Stimulated activated CD8-positive, alpha-beta memory T cell treated with anti-CD3 and anti-CD28 coated beads, Interleukin-4, amount 100 ng/mL, for 1 hour (primary cell): ENCODE data around the gene PEPD.

ENCODE experiments used
- DNase-seq, 2 donors: peaks; one replicate each; pipeline ENCODE4 v3.0.0-alpha.2; 2020; ENCODE audit warnings: low read depth in 2 of 2, low spot score in 1 of 2

PEPD gene

DNA sequence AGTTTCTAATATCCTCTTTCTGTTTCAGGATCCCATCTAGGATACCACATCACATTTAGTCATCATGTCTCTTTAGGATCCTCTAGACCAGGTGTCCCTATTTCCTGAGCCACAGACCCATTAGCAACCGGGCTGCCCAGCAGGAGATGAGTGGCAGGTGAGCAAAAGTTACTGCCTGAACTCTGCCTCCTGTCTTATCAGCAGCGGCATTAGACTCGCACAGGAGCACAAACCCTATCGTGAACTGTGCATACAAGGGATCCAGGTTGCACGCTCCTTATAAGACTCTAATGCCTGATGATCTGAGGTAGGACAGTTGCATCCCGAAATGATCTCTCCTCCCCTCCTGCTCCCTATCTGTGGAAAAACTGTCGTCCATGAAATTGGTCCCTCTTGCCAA is 155.9 kb downstream of the PEPD start:
- no peak for DNase-seq

DNA sequence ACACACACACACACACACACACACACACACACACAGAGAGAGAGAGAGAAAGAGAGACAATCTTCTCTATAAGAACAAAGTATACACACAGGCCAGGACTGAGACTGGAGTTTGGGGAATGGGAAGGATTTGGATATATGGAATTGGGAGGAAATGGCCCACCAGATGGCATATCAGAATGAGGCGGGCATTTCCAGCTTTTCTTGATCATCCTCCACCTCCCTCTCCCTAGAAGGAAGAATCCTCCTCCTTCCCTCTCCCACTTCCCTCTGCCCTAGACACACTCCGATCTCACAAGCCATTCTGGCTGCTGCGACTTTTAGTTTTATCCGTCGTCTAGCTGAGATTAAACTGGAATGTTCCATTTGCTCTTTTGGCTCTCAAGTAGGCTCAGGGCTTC is 158.1 kb downstream of the PEPD start:
- no peak for DNase-seq

DNA sequence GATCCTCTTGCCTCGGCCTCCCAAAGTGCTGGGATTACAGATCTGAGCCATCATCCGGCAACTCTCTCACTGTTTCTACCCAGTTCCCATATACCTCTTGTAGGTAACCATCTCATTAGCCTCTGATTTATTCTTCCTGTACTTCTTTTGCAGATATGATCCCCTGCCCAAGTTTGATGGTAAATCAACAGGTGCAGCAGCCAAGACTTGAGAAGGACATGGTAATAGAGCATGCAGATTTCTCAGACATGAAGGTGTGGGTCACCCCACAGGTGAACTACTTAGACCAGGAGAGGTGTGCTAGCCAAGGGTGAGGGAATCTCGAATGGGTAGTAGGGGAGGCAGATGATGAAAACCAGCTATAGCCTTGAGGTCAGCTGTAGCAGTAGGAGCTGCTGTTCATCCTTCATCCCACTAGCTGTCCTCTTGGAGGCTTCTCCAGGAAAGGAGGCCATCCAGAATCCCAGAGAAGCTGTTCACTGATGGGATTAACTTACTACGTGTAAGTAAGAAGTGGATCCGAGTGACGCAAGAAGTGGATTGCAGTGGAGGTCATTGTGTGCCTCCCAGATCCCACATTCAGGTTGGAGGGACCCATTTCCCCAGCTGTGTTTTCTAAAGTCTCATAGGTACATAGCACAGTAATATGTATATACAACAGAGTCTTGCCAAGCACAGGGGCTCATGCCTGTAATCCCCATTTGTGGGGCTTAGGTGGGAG is 158.9 kb downstream of the PEPD start:
- DNase-seq, result no peak

DNA sequence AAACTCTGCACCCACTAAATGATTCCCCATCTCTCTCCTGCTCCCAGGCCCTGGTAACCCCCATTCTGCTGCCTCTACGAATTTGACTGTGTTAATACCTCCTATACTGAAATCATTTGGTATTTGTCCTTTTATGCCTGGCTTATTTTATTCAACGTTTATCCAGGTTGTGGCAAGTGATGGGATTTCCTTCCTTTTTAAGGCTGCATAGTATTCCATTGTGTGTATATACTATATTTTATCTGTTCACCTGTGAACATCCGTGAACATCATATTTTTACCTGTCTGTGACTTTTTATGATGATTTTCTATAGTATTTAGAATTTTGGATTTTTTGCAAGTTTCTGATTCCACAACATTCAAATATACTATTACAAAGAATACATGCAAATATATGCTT is 162.0 kb downstream of the PEPD start:
- no peak for DNase-seq

DNA sequence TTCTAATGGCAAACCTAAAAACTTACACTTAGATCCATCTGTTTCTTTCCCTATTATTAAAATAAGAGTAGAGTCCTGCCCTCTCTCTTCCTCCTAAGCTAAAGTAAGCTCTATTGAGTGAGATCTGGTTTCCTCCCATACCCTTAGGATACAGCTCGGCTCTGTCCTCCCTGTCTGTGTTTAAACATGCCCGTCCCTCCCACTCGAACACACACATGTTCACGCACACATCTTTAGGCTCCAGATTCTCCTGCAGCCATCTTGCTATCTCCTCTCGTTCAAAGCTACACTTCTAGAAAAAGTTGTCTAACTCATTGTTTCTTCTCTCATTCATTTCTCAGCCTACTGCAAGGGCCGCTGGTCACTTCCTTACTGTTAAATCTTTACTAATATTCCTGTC is 163.2 kb downstream of the PEPD start:
- no peak for DNase-seq

DNA sequence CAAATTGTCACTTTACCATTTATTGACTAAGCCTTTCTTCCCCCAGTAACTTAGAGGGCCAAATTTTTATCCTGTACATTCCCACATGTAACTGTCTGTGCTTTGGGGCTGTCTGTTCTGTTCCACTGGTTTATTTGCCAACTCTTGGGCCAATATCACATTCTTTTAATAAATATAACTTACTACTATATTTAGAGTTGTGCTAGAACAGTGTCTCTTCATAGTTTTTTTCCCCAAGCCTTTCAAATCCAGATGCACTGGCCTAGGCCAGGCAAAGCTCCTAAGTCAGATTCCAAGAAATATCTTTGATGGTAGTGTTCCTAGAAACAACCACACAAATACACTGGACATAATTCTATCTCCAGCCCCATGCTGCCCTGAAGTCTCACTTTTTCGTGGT is 164.0 kb downstream of the PEPD start:
- DNase-seq, result no peak

DNA sequence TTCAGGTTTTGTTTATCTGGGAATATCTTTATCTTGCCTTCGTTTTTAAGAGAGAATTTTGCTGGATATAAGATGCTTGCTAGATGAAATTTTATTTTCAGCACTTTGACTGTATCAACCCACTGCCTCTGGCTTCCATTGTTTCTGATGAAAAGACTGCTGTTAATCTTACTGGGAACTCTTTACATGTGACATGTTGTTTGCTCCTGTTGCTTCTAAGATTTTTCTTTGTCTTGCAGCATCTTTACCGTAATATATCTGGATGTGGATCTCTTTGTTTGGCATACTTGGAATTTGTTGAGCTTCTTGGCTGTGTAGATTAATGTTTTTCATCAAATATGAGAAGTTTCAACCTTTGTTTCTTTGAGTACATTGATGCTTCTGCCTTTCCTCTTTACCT is 166.1 kb downstream of the PEPD start:
- DNase-seq, result no peak

DNA sequence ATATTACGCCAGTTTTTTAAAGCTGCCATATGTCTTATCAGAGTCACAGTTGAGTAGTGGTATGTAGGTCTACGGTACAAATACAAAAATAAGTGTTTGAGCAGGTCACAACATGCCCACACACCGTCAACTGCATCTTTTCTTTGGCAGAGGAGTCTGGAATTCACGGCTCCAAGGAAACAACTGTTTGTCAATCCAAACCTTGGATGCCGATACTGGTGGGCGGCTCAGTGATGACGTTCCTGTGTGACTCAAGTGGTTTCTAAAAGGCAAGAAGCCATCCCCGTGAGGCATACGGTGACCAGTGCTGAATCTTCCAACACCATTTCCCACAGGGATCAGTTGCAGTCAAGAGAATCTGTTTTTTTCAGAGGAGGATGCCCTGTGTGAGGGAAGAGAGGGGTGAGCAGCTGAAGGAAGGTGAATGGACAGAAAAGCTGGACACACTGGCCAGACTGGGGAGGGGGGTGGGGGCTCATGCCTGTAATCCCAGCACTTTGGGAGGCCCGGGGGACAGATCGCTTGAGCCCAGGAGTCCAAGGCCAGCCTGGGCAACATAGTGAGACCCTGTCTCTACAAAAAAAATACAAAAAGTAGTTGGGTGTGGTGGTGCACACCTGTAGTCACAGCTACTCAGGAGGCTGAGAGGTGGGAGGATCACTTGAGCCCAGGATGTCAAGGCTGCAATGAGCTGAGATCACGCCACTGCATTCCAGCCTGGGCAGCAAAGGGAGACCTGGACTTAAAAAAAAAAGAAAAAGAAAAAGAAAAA is 170.9 kb downstream of the PEPD start:
- DNase-seq, result no peak

DNA sequence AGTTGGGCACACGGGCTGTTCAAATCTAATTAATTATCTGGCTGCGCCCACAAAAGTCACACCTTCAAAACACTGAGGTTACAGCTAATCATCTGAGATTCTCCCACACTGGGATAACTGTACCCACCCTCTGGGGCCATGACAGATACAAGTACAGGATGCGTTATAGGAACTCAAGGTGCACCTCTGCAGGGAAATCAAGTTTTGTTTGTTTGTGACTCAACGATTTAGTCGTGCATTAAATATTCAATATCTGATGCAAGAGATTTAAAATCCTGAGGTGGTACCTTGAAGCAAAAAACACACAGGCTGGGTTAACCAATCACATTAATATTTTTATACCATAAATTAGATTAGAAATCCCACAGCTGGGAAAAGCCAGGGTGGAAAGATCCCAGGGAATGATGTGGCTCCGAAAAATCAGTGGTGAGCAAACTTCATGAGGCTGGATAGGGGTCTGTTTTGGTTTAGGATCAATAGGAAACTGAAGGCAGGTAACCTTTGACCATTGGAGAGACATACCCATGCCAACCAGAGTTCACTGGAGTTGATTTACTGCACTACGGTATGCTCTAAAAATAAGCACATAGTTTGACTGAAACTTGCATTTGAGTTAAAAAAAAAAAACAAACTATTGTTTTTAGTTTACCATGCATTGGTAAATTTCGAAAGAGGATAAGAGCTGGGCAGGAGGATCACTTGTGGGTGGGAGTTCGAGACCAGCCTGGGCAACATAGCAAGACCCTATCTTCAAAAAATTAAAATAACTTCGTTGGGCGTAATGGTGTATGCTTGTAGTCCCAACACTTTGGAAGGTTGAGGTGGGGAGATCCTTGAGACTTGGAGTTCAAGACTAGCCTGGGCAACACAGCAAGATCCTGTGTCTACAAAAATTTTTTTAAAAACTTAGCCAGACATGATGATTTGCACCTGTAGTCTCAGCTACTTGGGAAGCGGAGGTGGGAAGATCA is 172.0 kb downstream of the PEPD start:
- DNase-seq, result no peak

DNA sequence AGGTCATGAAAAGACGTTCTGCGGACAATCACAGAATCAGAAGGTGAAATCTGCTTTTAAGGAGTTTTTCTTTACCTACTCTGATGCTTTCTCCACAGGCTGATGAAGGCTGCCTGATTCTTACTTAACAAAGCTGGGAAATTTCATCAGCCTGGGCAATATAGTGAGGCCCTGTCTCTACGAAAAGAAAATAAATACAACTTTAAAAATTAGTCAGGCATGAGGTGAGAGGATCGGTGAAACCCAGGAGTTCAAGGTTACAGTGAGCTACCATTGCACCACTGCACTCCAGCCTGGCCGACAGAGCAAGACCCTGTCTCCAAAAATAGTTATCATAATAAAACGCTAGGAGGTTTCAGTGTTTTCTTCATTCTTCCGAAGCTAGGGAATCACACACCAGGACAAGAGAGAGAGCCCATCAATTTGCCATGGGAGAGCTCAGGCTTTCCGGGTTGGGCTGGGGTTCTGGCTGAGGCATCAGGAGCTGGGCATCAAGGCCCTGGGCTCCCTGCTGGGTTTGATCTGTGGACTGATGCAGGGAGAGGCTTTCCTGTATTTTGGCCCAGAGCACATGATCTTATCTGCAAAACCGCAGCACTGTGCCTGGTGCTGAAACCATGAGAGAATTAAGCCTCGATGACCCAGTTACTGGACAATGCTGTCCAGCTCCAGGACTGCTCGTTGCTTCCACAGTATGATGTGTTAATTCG is 173.1 kb downstream of the PEPD start:
- no peak for DNase-seq

DNA sequence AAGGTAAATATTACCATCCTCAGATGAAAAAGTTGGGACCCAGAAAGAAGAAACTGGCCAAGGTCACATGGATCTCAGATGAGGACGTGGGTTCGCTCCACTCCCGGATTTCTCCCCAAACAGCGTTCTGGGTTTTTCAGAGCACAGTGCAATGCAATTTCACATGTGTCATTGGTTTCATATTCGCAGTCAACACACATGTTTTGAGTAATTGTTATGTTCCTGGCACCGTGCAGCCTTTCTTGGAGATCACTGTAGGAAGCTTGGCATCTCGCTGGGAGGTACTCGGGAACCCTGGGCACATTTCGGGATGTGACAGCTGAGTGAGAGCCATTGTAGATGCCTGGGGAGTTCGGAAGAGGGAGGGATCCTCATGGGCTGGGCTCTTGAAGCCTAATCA is 174.3 kb downstream of the PEPD start:
- no peak for DNase-seq

DNA sequence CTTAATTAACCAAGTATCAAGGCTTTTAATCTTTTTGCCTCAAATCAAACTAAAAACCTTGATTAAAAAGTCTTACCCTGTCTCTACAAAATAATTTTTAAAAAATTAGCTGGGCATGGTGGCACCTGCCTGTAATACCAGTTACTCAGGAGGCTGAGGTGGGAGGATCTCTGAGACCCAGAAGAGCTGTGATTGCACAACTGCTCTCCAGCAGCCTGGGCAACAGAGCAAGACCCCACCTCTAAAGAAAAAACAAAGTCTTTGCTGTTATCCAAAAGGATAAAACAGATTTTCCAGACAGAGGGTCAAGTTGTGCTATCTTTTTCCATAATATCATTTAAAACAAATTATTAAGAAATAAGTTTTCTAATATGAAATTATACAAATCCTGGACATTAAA is 174.9 kb downstream of the PEPD start:
- DNase-seq, result no peak

DNA sequence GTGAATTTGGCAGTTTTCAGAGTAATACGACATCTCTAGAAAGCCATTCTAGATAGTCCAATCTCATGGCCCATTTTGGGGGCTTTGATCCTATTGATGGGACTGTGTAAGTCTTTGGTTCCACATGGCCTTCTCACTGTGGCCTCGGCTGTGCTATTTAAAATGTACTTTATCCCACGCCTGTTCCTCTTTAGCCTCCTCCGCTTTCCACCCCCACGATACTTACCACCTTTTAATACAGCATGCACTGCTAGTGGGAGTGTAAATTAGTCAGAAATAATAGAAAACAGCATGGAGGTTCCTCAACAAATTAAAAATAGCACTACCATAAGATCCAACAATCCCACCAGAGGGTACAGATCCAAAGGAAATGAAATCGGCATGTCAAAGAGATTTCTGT is 176.4 kb downstream of the PEPD start:
- DNase-seq, result no peak

DNA sequence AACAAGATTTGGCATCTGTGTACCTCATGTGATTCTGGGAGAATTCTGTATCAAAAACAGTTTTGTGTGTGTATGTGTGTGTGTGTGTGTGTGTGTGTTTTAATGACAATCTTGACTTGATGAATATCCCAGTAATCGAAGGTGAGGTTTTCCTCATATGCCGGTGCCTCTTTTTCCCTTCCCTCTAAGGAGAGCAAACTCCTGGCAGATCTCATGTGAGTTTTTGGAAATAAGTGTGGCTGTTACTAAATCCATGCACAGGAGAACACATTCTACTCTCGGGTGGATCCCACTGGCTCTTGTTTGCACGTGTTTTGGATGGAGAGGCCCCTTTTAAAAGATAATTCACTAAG is 177.0 kb downstream of the PEPD start:
- no peak for DNase-seq

DNA sequence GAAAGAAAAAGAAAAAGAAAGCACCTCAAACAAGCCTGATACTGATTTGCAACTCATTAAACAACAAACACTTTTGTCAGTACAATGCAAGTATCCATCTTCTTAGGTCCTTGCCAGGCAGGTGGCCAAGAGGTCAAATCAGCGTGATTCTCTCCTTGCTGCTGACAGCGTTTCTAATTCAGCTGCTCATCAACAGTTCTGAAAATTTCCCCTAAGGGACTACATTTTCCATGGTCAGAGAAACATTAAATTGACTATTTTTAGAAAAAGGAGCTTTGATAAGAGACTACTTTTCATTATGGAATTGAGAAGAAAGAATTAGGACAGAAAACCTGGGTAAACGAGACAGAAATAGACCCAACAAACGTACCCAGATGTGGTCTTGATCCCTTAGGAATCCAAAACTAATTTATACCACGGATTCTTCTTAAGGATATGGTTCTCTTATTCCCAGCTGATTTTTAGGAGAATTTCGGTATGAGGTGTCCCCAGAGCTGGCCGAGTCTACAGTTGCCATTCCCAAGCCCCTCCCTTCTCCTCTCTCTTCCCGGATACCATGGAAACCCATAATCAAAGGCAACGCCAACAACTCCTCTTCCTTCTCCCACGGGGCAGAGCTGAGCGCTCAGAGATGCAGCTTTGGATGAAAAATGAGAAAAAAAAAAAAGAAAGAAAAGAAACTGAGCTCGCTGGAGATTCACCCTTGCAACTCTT is 177.6 kb downstream of the PEPD start:
- DNase-seq, result no peak

DNA sequence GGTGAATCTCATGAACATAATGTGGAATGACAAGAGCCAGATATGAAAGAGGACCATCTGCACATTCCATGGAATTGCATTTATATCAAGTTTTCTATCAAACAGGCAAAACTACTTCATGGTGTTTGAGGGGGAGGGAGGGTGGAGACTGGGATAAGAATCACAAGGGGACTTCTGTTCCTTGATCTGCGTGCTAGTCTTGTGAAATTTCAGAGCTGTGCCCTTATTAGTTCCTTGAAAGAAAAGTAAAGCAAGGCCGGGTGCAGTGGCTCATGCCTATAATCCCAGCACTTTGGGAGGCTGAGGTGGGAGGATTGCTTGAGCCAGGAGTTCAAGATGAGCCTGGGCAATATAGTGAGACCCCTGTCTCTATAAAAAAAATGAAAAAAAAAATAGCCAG is 178.3 kb downstream of the PEPD start:
- no peak for DNase-seq

DNA sequence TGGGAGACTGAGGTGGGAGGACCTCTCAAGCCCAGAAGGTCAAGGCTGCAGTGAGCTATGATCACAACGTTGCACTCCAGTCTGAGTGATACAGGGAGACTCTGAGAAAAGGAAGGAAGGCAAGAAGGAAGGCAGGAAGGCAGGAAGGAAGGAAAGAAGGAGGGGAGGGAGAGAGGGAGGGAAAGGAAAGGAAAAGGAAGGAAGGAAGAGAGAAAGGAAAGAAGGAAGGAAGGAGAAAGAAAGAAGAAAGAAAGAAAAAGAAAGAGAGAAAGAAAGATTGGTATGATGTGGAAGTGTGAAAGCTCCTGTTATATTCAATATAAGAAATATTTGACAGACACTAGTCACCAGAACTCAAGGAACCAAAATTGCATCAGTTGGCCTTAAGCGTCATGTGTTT is 180.6 kb downstream of the PEPD start:
- no peak for DNase-seq

DNA sequence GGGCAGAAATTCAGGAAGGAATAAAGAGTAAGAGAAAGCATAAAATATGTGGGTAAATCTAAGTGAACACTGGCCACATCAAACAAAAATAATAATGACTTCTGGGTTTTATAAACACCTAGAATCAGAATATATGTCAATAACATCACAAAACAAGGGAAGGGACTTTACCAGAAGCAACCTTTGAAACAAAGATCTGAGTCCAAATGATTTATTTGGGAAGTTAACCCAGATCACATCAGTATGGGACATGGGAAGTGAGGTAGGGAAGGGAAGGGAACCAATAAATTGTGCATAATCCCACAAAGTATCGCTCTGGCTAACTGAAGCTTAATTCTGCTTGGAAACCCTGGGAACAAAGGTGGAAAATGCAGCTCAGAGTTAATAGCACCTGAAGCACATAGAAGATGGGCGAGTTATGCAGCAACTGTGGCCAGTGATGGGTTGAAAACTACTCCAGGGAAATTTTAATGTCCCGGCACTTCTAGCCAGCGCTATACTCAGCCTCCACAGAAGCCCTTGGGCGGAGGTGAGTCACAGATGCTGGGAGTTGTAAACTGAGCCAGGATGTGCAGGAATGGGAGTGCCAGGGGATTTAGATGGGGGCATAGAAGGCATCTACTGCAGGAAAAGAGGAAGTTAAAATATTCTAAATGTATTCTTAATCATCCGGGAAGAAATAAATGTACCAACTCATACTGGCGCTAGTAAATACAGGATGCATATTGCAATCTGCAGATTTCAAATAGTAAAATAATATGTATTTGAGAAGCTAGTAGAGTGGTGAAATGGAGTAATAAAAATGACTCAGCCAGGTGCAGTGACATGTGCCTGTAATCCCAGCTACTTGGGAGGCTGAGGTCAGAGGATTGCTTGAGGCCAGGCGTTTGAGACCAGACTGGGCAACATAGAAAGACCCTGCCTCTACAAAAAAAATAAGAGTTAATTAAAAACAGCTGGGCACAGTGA is 182.3 kb downstream of the PEPD start:
- no peak for DNase-seq
